NT2/D1 (cell line): ENCODE data around the gene PRM1.

Source experiments
- DNase-seq: peaks from one replicate; pipeline ENCODE4 v3.0.0-alpha.2; 2011; ENCODE audit warnings: low read depth, low spot score
- H3K27me3 ChIP-seq: 2 replicates; pipeline ENCODE4 v1.6.0; 2011; ENCODE audit warnings: mild to moderate bottlenecking; ENCODE audit not compliant: insufficient read length, insufficient read depth
- H3K36me3 ChIP-seq: 2 replicates; pipeline ENCODE4 v1.6.1; 2011; ENCODE audit warnings: mild to moderate bottlenecking, low read length, mixed read lengths; ENCODE audit not compliant: insufficient read depth, insufficient read length
- H3K4me1 ChIP-seq: 2 replicates; pipeline ENCODE4 v1.5.1; 2011; ENCODE audit not compliant: insufficient read depth, insufficient read length
- H3K4me3 ChIP-seq: 2 replicates; pipeline ENCODE4 v1.5.1; 2011; ENCODE audit warnings: low read depth; ENCODE audit not compliant: insufficient read length
- H3K9ac ChIP-seq: 2 replicates; pipeline ENCODE4 v1.6.0; 2011; ENCODE audit warnings: low read depth; ENCODE audit not compliant: insufficient read length
- H3K9me3 ChIP-seq: 2 replicates; pipeline ENCODE4 v1.5.1; 2011; ENCODE audit warnings: mild to moderate bottlenecking, low read length; ENCODE audit not compliant: insufficient read depth
- SUZ12 ChIP-seq: IDR thresholded peaks from 2 replicates; pipeline ENCODE4 v1.6.1; 2011; ENCODE audit not compliant: insufficient read length, insufficient read depth; ENCODE audit errors: extremely low read depth
- YY1 ChIP-seq: IDR thresholded peaks from 2 replicates; pipeline ENCODE4 v1.6.1; 2011; ENCODE audit not compliant: insufficient read length, insufficient read depth
- ZNF274 ChIP-seq: IDR thresholded peaks from 2 replicates; pipeline ENCODE4 v1.6.1; 2011; ENCODE audit warnings: mild to moderate bottlenecking, low read depth, low read length

PRM1 gene

GRCh38 chr16:11326737-11327276 is 45.7 kb upstream of the PRM1 start:
- TF ChIP-seq YY1 (no peak), ZNF274 (no peak), SUZ12 (no peak)
- Histone ChIP-seq H3K4me3 (no peak overlapping the region), H3K9ac (peak overlapping the region; percentile 4), H3K36me3 (no peaks in the 10 kb centered on the region), H3K4me1 (peaks cover 10% of the 10 kb centered on the region), H3K9me3 (peaks cover 17% of the 10 kb centered on the region; the same call in 1 of the 2 replicates), H3K27me3 (no peaks in the 10 kb centered on the region)
- DNase-seq = no peak

- Histone ChIP-seq H3K36me3 (no peaks in the 10 kb centered on the region), H3K4me3 (no peak overlapping the region), H3K4me1 (peaks cover 10% of the 10 kb centered on the region), H3K9ac (no peak overlapping the region), H3K27me3 (no peaks in the 10 kb centered on the region), H3K9me3 (peaks cover 17% of the 10 kb centered on the region; the same call in 1 of the 2 replicates)
- TF ChIP-seq YY1 (no peak), SUZ12 (no peak), ZNF274 (no peak)
- DNase-seq = no peak
Measured at GRCh38 chr16:11326084-11326736, 45.1 kb upstream of the PRM1 start.

- H3K9me3 ChIP-seq = peaks cover 17% of the 10 kb centered on the region; the same call in 1 of the 2 replicates
- peaks cover 12% of the 10 kb centered on the region for H3K4me1 ChIP-seq
- no peaks in the 10 kb centered on the region for H3K36me3 ChIP-seq
- no peak overlapping the region for H3K9ac ChIP-seq
- H3K4me3 ChIP-seq = no peak overlapping the region
- no peaks in the 10 kb centered on the region for H3K27me3 ChIP-seq
- TF ChIP-seq SUZ12 (no peak), ZNF274 (no peak), YY1 (no peak)
- DNase-seq = no peak
Measured at GRCh38 chr16:11325404-11326083, 44.4 kb upstream of the PRM1 start.

- H3K27me3 ChIP-seq = no peaks in the 10 kb centered on the region
- H3K4me3 ChIP-seq = no peak overlapping the region
- H3K9me3 ChIP-seq = peaks cover 17% of the 10 kb centered on the region; the same call in 1 of the 2 replicates
- H3K4me1 ChIP-seq = peaks cover 16% of the 10 kb centered on the region
- no peak for TF ChIP-seq ZNF274
- no peak for TF ChIP-seq SUZ12
- no peak for TF ChIP-seq YY1
- peaks cover 7% of the 10 kb centered on the region for H3K36me3 ChIP-seq
- DNase-seq = no peak
- no peak overlapping the region for H3K9ac ChIP-seq
Measured at GRCh38 chr16:11323551-11324336, 42.6 kb upstream of the PRM1 start.

- peaks cover 13% of the 10 kb centered on the region; the same call in 1 of the 2 replicates for H3K9me3 ChIP-seq
- peaks cover 16% of the 10 kb centered on the region for H3K4me1 ChIP-seq
- H3K9ac ChIP-seq = no peak overlapping the region
Measured at GRCh38 chr16:11322823-11323222, 41.7 kb upstream of the PRM1 start.

GRCh38 chr16:11321662-11322061 is 40.5 kb upstream of the PRM1 start:
- Histone ChIP-seq H3K9me3 (peaks cover 1% of the 10 kb centered on the region; the same call in 1 of the 2 replicates), H3K4me1 (peaks cover 12% of the 10 kb centered on the region), H3K4me3 (no peak overlapping the region), H3K36me3 (peaks cover 11% of the 10 kb centered on the region), H3K27me3 (no peaks in the 10 kb centered on the region), H3K9ac (no peak overlapping the region)
- no peak for TF ChIP-seq SUZ12
- TF ChIP-seq YY1 = no peak
- no peak for TF ChIP-seq ZNF274
- no peak for DNase-seq

More at GRCh38 chr16:11322823-11323222, 41.7 kb upstream of the PRM1 start:
- Histone ChIP-seq H3K27me3 (no peaks in the 10 kb centered on the region), H3K36me3 (peaks cover 11% of the 10 kb centered on the region), H3K4me3 (no peak overlapping the region)
- DNase-seq = no peak
- TF ChIP-seq SUZ12 = no peak
